Measurements from ENCODE around the gene TTF1. TPM values are rescaled to one million over a fixed set of nuclear protein-coding genes. Genes with fewer than 3 reads are reported as not detected.

Gene TTF1
- total and polyA plus RNA-seq, 2 of the 13 experiments (the other 11 are each of a cell fraction or from before 2014, with no cell fraction given) = 3.4 to 9.8 TPM

DNA sequence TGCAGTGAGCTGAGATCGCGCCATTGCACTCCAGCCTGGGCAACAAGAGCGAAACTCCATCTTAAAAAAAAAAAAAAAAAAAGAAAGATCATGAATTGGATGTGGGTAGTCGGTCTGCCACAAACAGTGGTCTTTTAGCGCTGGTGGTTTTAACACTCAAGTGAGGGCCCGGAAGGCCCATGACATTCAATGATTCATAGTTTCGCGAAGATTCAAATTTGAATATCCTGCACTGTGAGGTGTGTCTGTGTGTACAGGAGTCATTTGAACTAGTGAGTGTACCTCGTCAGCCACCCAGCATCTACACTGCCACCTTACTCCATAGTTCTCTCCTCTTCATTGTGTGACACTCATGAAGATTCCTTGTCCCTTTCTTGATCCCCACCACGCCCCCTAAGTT, 44.6 kb upstream of the TTF1 start:
- H2AFZ ChIP-seq (ENCODE audit: low read length) = no peak overlapping the region
- no peak overlapping the region for H3K27ac ChIP-seq (ENCODE audit: extremely low read length, insufficient read depth, low read length)
- no peak for FAIRE-seq
- CTCF ChIA-PET (ENCODE audit: low intra/inter-chr PET ratio, low total read pairs) = no interaction called here
- DNase-seq (ENCODE audit: low spot score) = no peak
- intact Hi-C loops (cut with micrococcal nuclease; ENCODE audit: unreplicated experiment) (no loop called here), in situ Hi-C loops (cut with HindIII; ENCODE audit: extremely low pct_ligation_motif_present, low pct_unique_long_range_greater_than_20kb) (no loop called here)
- peaks cover 3 to 41% of the 10 kb centered on the region in 2 experiments for H3K27me3 ChIP-seq (ENCODE audit: control insufficient read depth in 1 of 2, insufficient read depth in 2 of 2, low read length in 2 of 2)
- H4K20me1 ChIP-seq (ENCODE audit: insufficient read depth, low read length) = no peaks in the 10 kb centered on the region
- H3K36me3 ChIP-seq (replicated peaks in 1 of 2; ENCODE audit: control insufficient read depth in 1 of 2, insufficient read depth in 2 of 2, low read length in 2 of 2) = no peaks in the 10 kb centered on the region
- no peak for ATAC-seq
- no peak overlapping the region for H3K4me3 ChIP-seq (replicated peaks in 1 of 3; ENCODE audit: insufficient read depth in 1 of 3, low read depth in 2 of 3, low read length in 3 of 3)
- H3K4me1 ChIP-seq (ENCODE audit: insufficient read depth, low read length) = no peaks in the 10 kb centered on the region
- POLR2A ChIA-PET = no interaction called here
- H3K9me3 ChIP-seq (ENCODE audit: low read length) = no peaks in the 10 kb centered on the region
- TF ChIP-seq RNF219 (CRISPR knock-in tag; IDR thresholded peaks at IDR 0.05) = no peak
- no peak for TF ChIP-seq TRIM24 (CRISPR knock-in tag; IDR thresholded peaks at IDR 0.05)
- TF ChIP-seq, protein P1, sequence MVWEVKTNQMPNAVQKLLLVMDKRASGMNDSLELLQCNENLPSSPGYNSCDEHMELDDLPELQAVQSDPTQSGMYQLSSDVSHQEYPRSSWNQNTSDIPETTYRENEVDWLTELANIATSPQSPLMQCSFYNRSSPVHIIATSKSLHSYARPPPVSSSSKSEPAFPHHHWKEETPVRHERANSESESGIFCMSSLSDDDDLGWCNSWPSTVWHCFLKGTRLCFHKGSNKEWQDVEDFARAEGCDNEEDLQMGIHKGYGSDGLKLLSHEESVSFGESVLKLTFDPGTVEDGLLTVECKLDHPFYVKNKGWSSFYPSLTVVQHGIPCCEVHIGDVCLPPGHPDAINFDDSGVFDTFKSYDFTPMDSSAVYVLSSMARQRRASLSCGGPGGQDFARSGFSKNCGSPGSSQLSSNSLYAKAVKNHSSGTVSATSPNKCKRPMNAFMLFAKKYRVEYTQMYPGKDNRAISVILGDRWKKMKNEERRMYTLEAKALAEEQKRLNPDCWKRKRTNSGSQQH (CRISPR knock-in tag; IDR thresholded peaks at IDR 0.05; ENCODE audit: low read depth) = no peak
- TF ChIP-seq MED8 (CRISPR knock-in tag; IDR thresholded peaks at IDR 0.05; ENCODE audit: insufficient replicate concordance) = no peak
- no peak for TF ChIP-seq PAF1 (CRISPR knock-in tag; IDR thresholded peaks at IDR 0.05)
- no peak for TF ChIP-seq ZNF292 (CRISPR knock-in tag; IDR thresholded peaks at IDR 0.05; ENCODE audit: borderline replicate concordance, low read depth)
- no peak for TF ChIP-seq ZSCAN29 (CRISPR knock-in tag; conservative IDR thresholded peaks at IDR 0.05)
- TF ChIP-seq ZNF672 (CRISPR knock-in tag; IDR thresholded peaks at IDR 0.05) = no peak
- TF ChIP-seq HOMEZ (CRISPR knock-in tag; IDR thresholded peaks at IDR 0.05; ENCODE audit: low read depth) = no peak
- 65% methylated on average over 10 of the region's 10 CpGs for WGBS (ENCODE audit: low lambda C conversion rate)
- no peaks in the 10 kb centered on the region for H3K79me2 ChIP-seq (ENCODE audit: insufficient read depth, low read length)
- no peak overlapping the region for H3K4me2 ChIP-seq (ENCODE audit: low read depth, low read length)
- no peak overlapping the region for H3K9ac ChIP-seq (ENCODE audit: insufficient read depth, low read depth, low read length)
- BruUV-seq (replicated peaks) = no TSS peak

Data from HepG2 (cell line).